ENCODE measurements around the gene AHRR.

AHRR gene

GRCh38 chr5:329768-330167, 8.3 kb downstream of the AHRR start:
- Histone ChIP-seq H3K9me3 (ENCODE audit: severe bottlenecking) (no peaks in the 10 kb centered on the region), H3K27me3 (ENCODE audit: insufficient read depth, poor library complexity, severe bottlenecking) (no peaks in the 10 kb centered on the region), H3K4me3 (ENCODE audit: severe bottlenecking) (no peak overlapping the region), H3K4me1 (ENCODE audit: insufficient read depth, poor library complexity, severe bottlenecking) (peaks cover 7% of the 10 kb centered on the region), H3K36me3 (ENCODE audit: low read depth) (no peaks in the 10 kb centered on the region), H3K27ac (ENCODE audit: poor library complexity, severe bottlenecking) (no peak overlapping the region)
- TF ChIP-seq, protein P1, sequence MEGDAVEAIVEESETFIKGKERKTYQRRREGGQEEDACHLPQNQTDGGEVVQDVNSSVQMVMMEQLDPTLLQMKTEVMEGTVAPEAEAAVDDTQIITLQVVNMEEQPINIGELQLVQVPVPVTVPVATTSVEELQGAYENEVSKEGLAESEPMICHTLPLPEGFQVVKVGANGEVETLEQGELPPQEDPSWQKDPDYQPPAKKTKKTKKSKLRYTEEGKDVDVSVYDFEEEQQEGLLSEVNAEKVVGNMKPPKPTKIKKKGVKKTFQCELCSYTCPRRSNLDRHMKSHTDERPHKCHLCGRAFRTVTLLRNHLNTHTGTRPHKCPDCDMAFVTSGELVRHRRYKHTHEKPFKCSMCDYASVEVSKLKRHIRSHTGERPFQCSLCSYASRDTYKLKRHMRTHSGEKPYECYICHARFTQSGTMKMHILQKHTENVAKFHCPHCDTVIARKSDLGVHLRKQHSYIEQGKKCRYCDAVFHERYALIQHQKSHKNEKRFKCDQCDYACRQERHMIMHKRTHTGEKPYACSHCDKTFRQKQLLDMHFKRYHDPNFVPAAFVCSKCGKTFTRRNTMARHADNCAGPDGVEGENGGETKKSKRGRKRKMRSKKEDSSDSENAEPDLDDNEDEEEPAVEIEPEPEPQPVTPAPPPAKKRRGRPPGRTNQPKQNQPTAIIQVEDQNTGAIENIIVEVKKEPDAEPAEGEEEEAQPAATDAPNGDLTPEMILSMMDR (IDR thresholded peaks at IDR 0.05; ENCODE audit: poor library complexity, severe bottlenecking): no peak
- ATAC-seq (ENCODE audit: low read depth) (no peak), DNase-seq (ENCODE audit: low spot score) (no peak)

GRCh38 chr5:332843-333242, 11.3 kb downstream of the AHRR start:
- H3K4me1 ChIP-seq (ENCODE audit: insufficient read depth, poor library complexity, severe bottlenecking): peaks cover 7% of the 10 kb centered on the region
- H3K4me3 ChIP-seq (ENCODE audit: severe bottlenecking): no peak overlapping the region
- no peak for ATAC-seq (ENCODE audit: low read depth)
- TF ChIP-seq, protein P1 (IDR thresholded peaks at IDR 0.05; ENCODE audit: poor library complexity, severe bottlenecking): no peak
- no peak overlapping the region for H3K27ac ChIP-seq (ENCODE audit: poor library complexity, severe bottlenecking)
- H3K27me3 ChIP-seq (ENCODE audit: insufficient read depth, poor library complexity, severe bottlenecking): no peaks in the 10 kb centered on the region
- DNase-seq (ENCODE audit: low spot score): no peak
- H3K36me3 ChIP-seq (ENCODE audit: low read depth): no peaks in the 10 kb centered on the region
- no peaks in the 10 kb centered on the region for H3K9me3 ChIP-seq (ENCODE audit: severe bottlenecking)

GRCh38 chr5:333945-334344, 12.4 kb downstream of the AHRR start:
- Histone ChIP-seq H3K9me3 (ENCODE audit: severe bottlenecking) (no peaks in the 10 kb centered on the region), H3K4me1 (ENCODE audit: insufficient read depth, poor library complexity, severe bottlenecking) (peaks cover 7% of the 10 kb centered on the region), H3K27ac (ENCODE audit: poor library complexity, severe bottlenecking) (no peak overlapping the region), H3K27me3 (ENCODE audit: insufficient read depth, poor library complexity, severe bottlenecking) (no peaks in the 10 kb centered on the region), H3K4me3 (ENCODE audit: severe bottlenecking) (no peak overlapping the region), H3K36me3 (ENCODE audit: low read depth) (no peaks in the 10 kb centered on the region)
- TF ChIP-seq, protein P1 (IDR thresholded peaks at IDR 0.05; ENCODE audit: poor library complexity, severe bottlenecking): no peak
- no peak for DNase-seq (ENCODE audit: low spot score)
- ATAC-seq (ENCODE audit: low read depth): no peak

GRCh38 chr5:334903-335739, 13.6 kb downstream of the AHRR start:
- Histone ChIP-seq H3K27me3 (ENCODE audit: insufficient read depth, poor library complexity, severe bottlenecking) (no peaks in the 10 kb centered on the region), H3K4me3 (ENCODE audit: severe bottlenecking) (no peak overlapping the region), H3K36me3 (ENCODE audit: low read depth) (no peaks in the 10 kb centered on the region), H3K27ac (ENCODE audit: poor library complexity, severe bottlenecking) (no peak overlapping the region), H3K4me1 (ENCODE audit: insufficient read depth, poor library complexity, severe bottlenecking) (no peaks in the 10 kb centered on the region), H3K9me3 (ENCODE audit: severe bottlenecking) (no peaks in the 10 kb centered on the region)
- TF ChIP-seq, protein P1 (IDR thresholded peaks at IDR 0.05; ENCODE audit: poor library complexity, severe bottlenecking): no peak
- ATAC-seq (ENCODE audit: low read depth) (no peak), DNase-seq (ENCODE audit: low spot score) (no peak)

GRCh38 chr5:335740-336038, 14.2 kb downstream of the AHRR start:
- H3K9me3 ChIP-seq (ENCODE audit: severe bottlenecking): no peaks in the 10 kb centered on the region
- no peaks in the 10 kb centered on the region for H3K27me3 ChIP-seq (ENCODE audit: insufficient read depth, poor library complexity, severe bottlenecking)
- H3K27ac ChIP-seq (ENCODE audit: poor library complexity, severe bottlenecking): no peak overlapping the region
- ATAC-seq (ENCODE audit: low read depth) (no peak), DNase-seq (ENCODE audit: low spot score) (no peak)
- no peaks in the 10 kb centered on the region for H3K4me1 ChIP-seq (ENCODE audit: insufficient read depth, poor library complexity, severe bottlenecking)
- H3K36me3 ChIP-seq (ENCODE audit: low read depth): no peaks in the 10 kb centered on the region
- TF ChIP-seq, protein P1 (IDR thresholded peaks at IDR 0.05; ENCODE audit: poor library complexity, severe bottlenecking): no peak
- no peak overlapping the region for H3K4me3 ChIP-seq (ENCODE audit: severe bottlenecking)

Measured in RWPE2 (cell line).